SH-SY5Y (cell line): Measurements from ENCODE around the gene TRAPPC2L.

Source experiments
- GATA2 ChIP-seq: IDR thresholded peaks from 2 replicates; pipeline ENCODE4 v1.6.1; 2011; ENCODE audit warnings: mild to moderate bottlenecking, low read depth, low read length
- GATA3 ChIP-seq: IDR thresholded peaks from 2 replicates; pipeline ENCODE4 v1.6.1; 2011; ENCODE audit warnings: low read depth, mild to moderate bottlenecking, low read length, moderate library complexity

- TF ChIP-seq GATA3 (no peak), GATA2 (no peak)
Measured at GRCh38 chr16:88896238-88897070, 39.5 kb downstream of the TRAPPC2L start.
